GM12873 (cell line): Measurements from ENCODE around the gene ZNF883.

ENCODE experiments used
- CTCF ChIP-seq: IDR thresholded peaks from 2 replicates; pipeline ENCODE4 v1.5.1; 2012; ENCODE audit warnings: low read depth, mild to moderate bottlenecking, moderate library complexity, low read length, control low read depth; ENCODE audit not compliant: insufficient read depth; ENCODE audit errors: missing control alignments

ZNF883 gene

GRCh38 chr9:113005777-113006176, 6.2 kb downstream of the ZNF883 start:
- no peak for TF ChIP-seq CTCF

- no peak for TF ChIP-seq CTCF
Measured at GRCh38 chr9:112997236-112997941, 14.6 kb downstream of the ZNF883 start.

- peak; percentile 49 for TF ChIP-seq CTCF
Measured at GRCh38 chr9:112971415-112971814, 40.6 kb downstream of the ZNF883 start.

GRCh38 chr9:112970939-112971338, 41.1 kb downstream of the ZNF883 start:
- TF ChIP-seq CTCF = no peak

- TF ChIP-seq CTCF = no peak
Measured at GRCh38 chr9:112969730-112970129, 42.3 kb downstream of the ZNF883 start.

- TF ChIP-seq CTCF = no peak
Measured at GRCh38 chr9:112955550-112955949, 56.4 kb downstream of the ZNF883 start.

- TF ChIP-seq CTCF = peak; percentile 34
Measured at GRCh38 chr9:112945620-112946208, 66.3 kb downstream of the ZNF883 start.
